ENCODE results near the gene AGMO.

The AGMO gene

GRCh38 chr7:15178065-15178464 lies 383.8 kb downstream of the AGMO start:
- DNase-seq (ENCODE audit: extremely low spot score, insufficient read length, low read depth) (no peak), FAIRE-seq (no peak)

GRCh38 chr7:15176089-15176488 lies 385.7 kb downstream of the AGMO start:
- DNase-seq (ENCODE audit: extremely low spot score, insufficient read length, low read depth) (no peak), FAIRE-seq (no peak)

- no peak for FAIRE-seq
- DNase-seq (ENCODE audit: extremely low spot score, insufficient read length, low read depth): no peak
These were observed 386.7 kb downstream of the AGMO start for GRCh38 chr7:15175152-15175551.

- FAIRE-seq: no peak
- no peak for DNase-seq (ENCODE audit: extremely low spot score, insufficient read length, low read depth)
These were observed 387.3 kb downstream of the AGMO start for GRCh38 chr7:15174485-15174884.

- FAIRE-seq (no peak), DNase-seq (ENCODE audit: extremely low spot score, insufficient read length, low read depth) (no peak)
These were observed 393.3 kb downstream of the AGMO start for GRCh38 chr7:15168489-15168888.

- no peak for DNase-seq (ENCODE audit: extremely low spot score, insufficient read length, low read depth)
- no peak for FAIRE-seq
These were observed 393.9 kb downstream of the AGMO start for GRCh38 chr7:15167912-15168311.

GRCh38 chr7:15166620-15167019 lies 395.2 kb downstream of the AGMO start:
- no peak for FAIRE-seq
- no peak for DNase-seq (ENCODE audit: extremely low spot score, insufficient read length, low read depth)

- DNase-seq (ENCODE audit: extremely low spot score, insufficient read length, low read depth): no peak
- no peak for FAIRE-seq
These were observed 402.6 kb downstream of the AGMO start for GRCh38 chr7:15159261-15159660.

- FAIRE-seq (no peak), DNase-seq (ENCODE audit: extremely low spot score, insufficient read length, low read depth) (no peak)
These were observed 403.5 kb downstream of the AGMO start for GRCh38 chr7:15158141-15158810.
